ENCODE results near the gene TTC21B. TPM values are rescaled to one million over a fixed set of nuclear protein-coding genes. Genes with fewer than 3 reads are reported as not detected.

TTC21B gene
- total RNA-seq, 1 donor from 2014 or later = 40.5 TPM

GRCh38 chr2:165888171-165888570 is 65.4 kb downstream of the TTC21B start:
- intact Hi-C loops (cut with DNase I) = no loop called here
- Histone ChIP-seq H3K27me3 (no peaks in the 10 kb centered on the region), H3K27ac (no peak overlapping the region), H3K36me3 (peaks cover 0 to 15% of the 10 kb centered on the region in 2 donors), H3K4me1 (peaks cover 21% of the 10 kb centered on the region), H3K4me3 (no peak overlapping the region), H3K9me3 (no peaks in the 10 kb centered on the region)
- TF ChIP-seq POLR2A (IDR thresholded peaks at IDR 0.05) (no peak), POLR2AphosphoS5 (IDR thresholded peaks at IDR 0.05; ENCODE audit: insufficient read depth in 1 of 2, low read depth in 1 of 2) (no peak), CTCF (IDR thresholded peaks at IDR 0.05) (no peak)
- no peak for DNase-seq (ENCODE audit: extremely low spot score in 2 of 2)

GRCh38 chr2:165886487-165887146 is 67.0 kb downstream of the TTC21B start:
- intact Hi-C loops (cut with DNase I) = no loop called here
- TF ChIP-seq CTCF (IDR thresholded peaks at IDR 0.05) = no peak
- no peak for TF ChIP-seq POLR2AphosphoS5 (IDR thresholded peaks at IDR 0.05; ENCODE audit: insufficient read depth in 1 of 2, low read depth in 1 of 2)
- TF ChIP-seq POLR2A (IDR thresholded peaks at IDR 0.05) = no peak
- H3K27me3 ChIP-seq = no peaks in the 10 kb centered on the region
- no peak for DNase-seq (ENCODE audit: extremely low spot score in 2 of 2)
- no peak overlapping the region for H3K27ac ChIP-seq
- no peak overlapping the region for H3K4me3 ChIP-seq
- H3K4me1 ChIP-seq = peaks cover 21% of the 10 kb centered on the region
- peaks cover 0 to 22% of the 10 kb centered on the region in 2 donors for H3K36me3 ChIP-seq
- H3K9me3 ChIP-seq = no peaks in the 10 kb centered on the region

GRCh38 chr2:165877565-165878550 is 75.7 kb downstream of the TTC21B start:
- no peak for DNase-seq (ENCODE audit: extremely low spot score in 2 of 2)
- no peaks in the 10 kb centered on the region for H3K27me3 ChIP-seq
- no peak for TF ChIP-seq POLR2AphosphoS5 (IDR thresholded peaks at IDR 0.05; ENCODE audit: insufficient read depth in 1 of 2, low read depth in 1 of 2)
- TF ChIP-seq POLR2A (IDR thresholded peaks at IDR 0.05) = no peak
- no peak for TF ChIP-seq CTCF (IDR thresholded peaks at IDR 0.05)
- no peaks in the 10 kb centered on the region for H3K4me1 ChIP-seq
- H3K27ac ChIP-seq = no peak overlapping the region
- no peak overlapping the region for H3K4me3 ChIP-seq
- no peaks in the 10 kb centered on the region for H3K9me3 ChIP-seq
- H3K36me3 ChIP-seq = peaks cover 0 to 21% of the 10 kb centered on the region in 2 donors
- intact Hi-C loops (cut with DNase I) = no loop called here

- H3K4me3 ChIP-seq = no peak overlapping the region
- H3K27ac ChIP-seq = no peak overlapping the region
- no peaks in the 10 kb centered on the region for H3K9me3 ChIP-seq
- no peak for DNase-seq (ENCODE audit: extremely low spot score in 2 of 2)
- H3K27me3 ChIP-seq = no peaks in the 10 kb centered on the region
- H3K36me3 ChIP-seq = peaks cover 0 to 24% of the 10 kb centered on the region in 2 donors
- TF ChIP-seq POLR2AphosphoS5 (IDR thresholded peaks at IDR 0.05; ENCODE audit: insufficient read depth in 1 of 2, low read depth in 1 of 2) (no peak), CTCF (IDR thresholded peaks at IDR 0.05) (no peak), POLR2A (IDR thresholded peaks at IDR 0.05) (no peak)
- no peaks in the 10 kb centered on the region for H3K4me1 ChIP-seq
- intact Hi-C loops (cut with DNase I) = no loop called here
These were observed 76.9 kb downstream of the TTC21B start for GRCh38 chr2:165876712-165877111.

Data from vagina (tissue), 2 donors.